Measurements from ENCODE around the gene CACNA1G.

GRCh38 chr17:50615828-50616227 is 55.3 kb downstream of the CACNA1G start:
- no peak for TF ChIP-seq POLR2A (IDR thresholded peaks at IDR 0.05)
- TF ChIP-seq, protein P1, sequence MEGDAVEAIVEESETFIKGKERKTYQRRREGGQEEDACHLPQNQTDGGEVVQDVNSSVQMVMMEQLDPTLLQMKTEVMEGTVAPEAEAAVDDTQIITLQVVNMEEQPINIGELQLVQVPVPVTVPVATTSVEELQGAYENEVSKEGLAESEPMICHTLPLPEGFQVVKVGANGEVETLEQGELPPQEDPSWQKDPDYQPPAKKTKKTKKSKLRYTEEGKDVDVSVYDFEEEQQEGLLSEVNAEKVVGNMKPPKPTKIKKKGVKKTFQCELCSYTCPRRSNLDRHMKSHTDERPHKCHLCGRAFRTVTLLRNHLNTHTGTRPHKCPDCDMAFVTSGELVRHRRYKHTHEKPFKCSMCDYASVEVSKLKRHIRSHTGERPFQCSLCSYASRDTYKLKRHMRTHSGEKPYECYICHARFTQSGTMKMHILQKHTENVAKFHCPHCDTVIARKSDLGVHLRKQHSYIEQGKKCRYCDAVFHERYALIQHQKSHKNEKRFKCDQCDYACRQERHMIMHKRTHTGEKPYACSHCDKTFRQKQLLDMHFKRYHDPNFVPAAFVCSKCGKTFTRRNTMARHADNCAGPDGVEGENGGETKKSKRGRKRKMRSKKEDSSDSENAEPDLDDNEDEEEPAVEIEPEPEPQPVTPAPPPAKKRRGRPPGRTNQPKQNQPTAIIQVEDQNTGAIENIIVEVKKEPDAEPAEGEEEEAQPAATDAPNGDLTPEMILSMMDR (IDR thresholded peaks at IDR 0.05), result no peak
